A549 treated with RU486 at 1 μM for 4 hours (cell line): ENCODE results near the gene IL21. TPM values are rescaled to one million over a fixed set of nuclear protein-coding genes. Genes with fewer than 3 reads are reported as not detected.

ENCODE experiments used
- total RNA-seq: library from RNA; stranded (reverse); fragments of 200-300 nt; extraction: Qiagen RNA extraction; gene quantifications from 5 replicates; pipeline ENCODE4 v1.2.3, GENCODE V29; 2022; ENCODE audit warnings: low read depth

Gene IL21
- total RNA-seq, result not detected in 5 replicates

GRCh38 chr4:122621016-122621507, at the start of gene IL21:
TSS of gene IL21 (minus strand) at chr4:122621066. CDS start at chr4:122621011, 55 bp downstream.

Other genes with a start within 250 kb of the IL21 start
- gene ADAD1, start 242.1 kb downstream of the IL21 start, total RNA-seq, result not detected in 5 replicates
- gene IL2, start 164.3 kb downstream of the IL21 start, total RNA-seq, result not detected in 5 replicates
- gene BBS12, start 111.6 kb upstream of the IL21 start, total RNA-seq, result 1.9 to 3.5 TPM (median 3.2 TPM) in 5 replicates
- 36.3 to 64.1 TPM (median 51.6 TPM) in 5 replicates for gene FGF2, start 205.8 kb upstream of the IL21 start, total RNA-seq